ENCODE data around the gene AP1G2. TPM values are rescaled to one million over a fixed set of nuclear protein-coding genes. Genes with fewer than 3 reads are reported as not detected.

The AP1G2 gene
- total and polyA plus RNA-seq, 2 of the 13 experiments (the other 11 are each of a cell fraction or from before 2014, with no cell fraction given), result 96.9 to 611 TPM

DNA sequence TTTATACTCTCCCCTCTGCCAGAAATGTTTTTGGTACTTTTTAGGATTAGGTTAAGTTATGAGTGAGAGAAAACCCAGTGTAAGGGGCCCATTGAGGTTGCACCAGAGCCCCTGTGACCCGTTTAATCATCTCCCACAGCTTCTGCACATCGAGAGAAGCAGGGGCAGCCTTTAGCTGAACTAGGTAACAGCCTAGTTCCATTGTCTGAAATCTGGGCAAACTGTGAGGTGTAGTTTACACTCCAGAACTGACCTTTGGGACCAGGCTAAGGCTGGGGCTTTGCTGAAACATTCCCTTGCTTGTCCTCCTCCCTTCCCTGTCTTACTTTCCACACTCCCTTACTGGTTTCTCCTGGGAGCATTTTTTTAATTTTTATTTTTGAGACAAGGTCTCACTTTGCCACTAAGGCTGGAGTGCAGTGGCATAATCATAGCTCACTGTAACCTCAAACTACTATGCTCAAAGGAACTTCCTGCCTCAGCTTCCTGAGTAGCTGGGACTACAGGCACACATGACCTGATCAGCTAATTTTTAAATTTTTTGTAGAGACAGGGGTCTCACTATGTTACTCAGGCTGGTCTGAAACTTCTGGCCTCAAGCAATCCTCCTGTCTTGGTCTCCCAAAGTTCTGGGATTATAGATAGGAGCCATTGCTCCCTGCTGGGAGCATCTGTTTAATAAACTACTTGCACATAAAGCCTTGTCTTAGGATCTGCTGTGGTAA lies 42.7 kb upstream of the AP1G2 start (continued):
- TF ChIP-seq, protein P1, sequence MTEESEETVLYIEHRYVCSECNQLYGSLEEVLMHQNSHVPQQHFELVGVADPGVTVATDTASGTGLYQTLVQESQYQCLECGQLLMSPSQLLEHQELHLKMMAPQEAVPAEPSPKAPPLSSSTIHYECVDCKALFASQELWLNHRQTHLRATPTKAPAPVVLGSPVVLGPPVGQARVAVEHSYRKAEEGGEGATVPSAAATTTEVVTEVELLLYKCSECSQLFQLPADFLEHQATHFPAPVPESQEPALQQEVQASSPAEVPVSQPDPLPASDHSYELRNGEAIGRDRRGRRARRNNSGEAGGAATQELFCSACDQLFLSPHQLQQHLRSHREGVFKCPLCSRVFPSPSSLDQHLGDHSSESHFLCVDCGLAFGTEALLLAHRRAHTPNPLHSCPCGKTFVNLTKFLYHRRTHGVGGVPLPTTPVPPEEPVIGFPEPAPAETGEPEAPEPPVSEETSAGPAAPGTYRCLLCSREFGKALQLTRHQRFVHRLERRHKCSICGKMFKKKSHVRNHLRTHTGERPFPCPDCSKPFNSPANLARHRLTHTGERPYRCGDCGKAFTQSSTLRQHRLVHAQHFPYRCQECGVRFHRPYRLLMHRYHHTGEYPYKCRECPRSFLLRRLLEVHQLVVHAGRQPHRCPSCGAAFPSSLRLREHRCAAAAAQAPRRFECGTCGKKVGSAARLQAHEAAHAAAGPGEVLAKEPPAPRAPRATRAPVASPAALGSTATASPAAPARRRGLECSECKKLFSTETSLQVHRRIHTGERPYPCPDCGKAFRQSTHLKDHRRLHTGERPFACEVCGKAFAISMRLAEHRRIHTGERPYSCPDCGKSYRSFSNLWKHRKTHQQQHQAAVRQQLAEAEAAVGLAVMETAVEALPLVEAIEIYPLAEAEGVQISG (CRISPR knock-in tag; IDR thresholded peaks at IDR 0.05), result peak; percentile 45; the same call in 1 of the 2 replicates
- TF ChIP-seq WIZ (CRISPR knock-in tag; IDR thresholded peaks at IDR 0.05) (no peak), CENPX (CRISPR knock-in tag; IDR thresholded peaks at IDR 0.05) (no peak), KAT7 (CRISPR knock-in tag; IDR thresholded peaks at IDR 0.05; ENCODE audit: borderline replicate concordance) (no peak), ZSCAN20 (CRISPR knock-in tag; IDR thresholded peaks at IDR 0.05; ENCODE audit: borderline replicate concordance) (peak; percentile 96; the same call in 1 of the 2 replicates), ONECUT2 (CRISPR knock-in tag; IDR thresholded peaks at IDR 0.05) (0 out of 2 replicates have a peak, but pooled peaks have one; percentile 20), ZNF292 (CRISPR knock-in tag; IDR thresholded peaks at IDR 0.05; ENCODE audit: borderline replicate concordance, low read depth) (peak; percentile 94; the same call in 1 of the 2 replicates), HMG20B (CRISPR knock-in tag; conservative IDR thresholded peaks at IDR 0.05) (peak; percentile 83), FOXJ3 (CRISPR knock-in tag; IDR thresholded peaks at IDR 0.05; ENCODE audit: borderline replicate concordance) (peak; percentile 75), ZNF749 (CRISPR knock-in tag; IDR thresholded peaks at IDR 0.05; ENCODE audit: borderline replicate concordance) (0 out of 2 replicates have a peak, but pooled peaks have one; percentile 16), ZNF331 (CRISPR knock-in tag; IDR thresholded peaks at IDR 0.05) (peak; percentile 95), JUN (CRISPR knock-in tag; IDR thresholded peaks at IDR 0.05) (0 out of 2 replicates have a peak, but pooled peaks have one; percentile 62), SMARCC2 (IDR thresholded peaks at IDR 0.05) (no peak), CBX5 (CRISPR knock-in tag; IDR thresholded peaks at IDR 0.05; ENCODE audit: borderline replicate concordance) (no peak), ELF4 (CRISPR knock-in tag; IDR thresholded peaks at IDR 0.05; ENCODE audit: borderline replicate concordance) (no peak), ZNF24 (IDR thresholded peaks at IDR 0.05) (no peak)
- TF ChIP-seq, protein P2, sequence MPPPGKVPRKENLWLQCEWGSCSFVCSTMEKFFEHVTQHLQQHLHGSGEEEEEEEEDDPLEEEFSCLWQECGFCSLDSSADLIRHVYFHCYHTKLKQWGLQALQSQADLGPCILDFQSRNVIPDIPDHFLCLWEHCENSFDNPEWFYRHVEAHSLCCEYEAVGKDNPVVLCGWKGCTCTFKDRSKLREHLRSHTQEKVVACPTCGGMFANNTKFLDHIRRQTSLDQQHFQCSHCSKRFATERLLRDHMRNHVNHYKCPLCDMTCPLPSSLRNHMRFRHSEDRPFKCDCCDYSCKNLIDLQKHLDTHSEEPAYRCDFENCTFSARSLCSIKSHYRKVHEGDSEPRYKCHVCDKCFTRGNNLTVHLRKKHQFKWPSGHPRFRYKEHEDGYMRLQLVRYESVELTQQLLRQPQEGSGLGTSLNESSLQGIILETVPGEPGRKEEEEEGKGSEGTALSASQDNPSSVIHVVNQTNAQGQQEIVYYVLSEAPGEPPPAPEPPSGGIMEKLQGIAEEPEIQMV (CRISPR knock-in tag; IDR thresholded peaks at IDR 0.05; ENCODE audit: low read depth), result peak; percentile 74
- TF ChIP-seq, protein P3, sequence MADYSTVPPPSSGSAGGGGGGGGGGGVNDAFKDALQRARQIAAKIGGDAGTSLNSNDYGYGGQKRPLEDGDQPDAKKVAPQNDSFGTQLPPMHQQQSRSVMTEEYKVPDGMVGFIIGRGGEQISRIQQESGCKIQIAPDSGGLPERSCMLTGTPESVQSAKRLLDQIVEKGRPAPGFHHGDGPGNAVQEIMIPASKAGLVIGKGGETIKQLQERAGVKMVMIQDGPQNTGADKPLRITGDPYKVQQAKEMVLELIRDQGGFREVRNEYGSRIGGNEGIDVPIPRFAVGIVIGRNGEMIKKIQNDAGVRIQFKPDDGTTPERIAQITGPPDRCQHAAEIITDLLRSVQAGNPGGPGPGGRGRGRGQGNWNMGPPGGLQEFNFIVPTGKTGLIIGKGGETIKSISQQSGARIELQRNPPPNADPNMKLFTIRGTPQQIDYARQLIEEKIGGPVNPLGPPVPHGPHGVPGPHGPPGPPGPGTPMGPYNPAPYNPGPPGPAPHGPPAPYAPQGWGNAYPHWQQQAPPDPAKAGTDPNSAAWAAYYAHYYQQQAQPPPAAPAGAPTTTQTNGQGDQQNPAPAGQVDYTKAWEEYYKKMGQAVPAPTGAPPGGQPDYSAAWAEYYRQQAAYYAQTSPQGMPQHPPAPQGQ (CRISPR knock-in tag; IDR thresholded peaks at IDR 0.05; ENCODE audit: borderline replicate concordance), result peak; percentile 47; the same call in 1 of the 2 replicates
- TF ChIP-seq, protein P4, sequence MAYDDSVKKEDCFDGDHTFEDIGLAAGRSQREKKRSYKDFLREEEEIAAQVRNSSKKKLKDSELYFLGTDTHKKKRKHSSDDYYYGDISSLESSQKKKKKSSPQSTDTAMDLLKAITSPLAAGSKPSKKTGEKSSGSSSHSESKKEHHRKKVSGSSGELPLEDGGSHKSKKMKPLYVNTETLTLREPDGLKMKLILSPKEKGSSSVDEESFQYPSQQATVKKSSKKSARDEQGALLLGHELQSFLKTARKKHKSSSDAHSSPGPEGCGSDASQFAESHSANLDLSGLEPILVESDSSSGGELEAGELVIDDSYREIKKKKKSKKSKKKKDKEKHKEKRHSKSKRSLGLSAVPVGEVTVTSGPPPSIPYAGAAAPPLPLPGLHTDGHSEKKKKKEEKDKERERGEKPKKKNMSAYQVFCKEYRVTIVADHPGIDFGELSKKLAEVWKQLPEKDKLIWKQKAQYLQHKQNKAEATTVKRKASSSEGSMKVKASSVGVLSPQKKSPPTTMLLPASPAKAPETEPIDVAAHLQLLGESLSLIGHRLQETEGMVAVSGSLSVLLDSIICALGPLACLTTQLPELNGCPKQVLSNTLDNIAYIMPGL (CRISPR knock-in tag; IDR thresholded peaks at IDR 0.05; ENCODE audit: borderline replicate concordance in 1 of 2, low read depth in 1 of 2), result peak in 1 of 2 experiments; percentile 83; a peak in 2 of 4 replicates
